Measurements from ENCODE around the gene KRT74.

KRT74 gene

DNA sequence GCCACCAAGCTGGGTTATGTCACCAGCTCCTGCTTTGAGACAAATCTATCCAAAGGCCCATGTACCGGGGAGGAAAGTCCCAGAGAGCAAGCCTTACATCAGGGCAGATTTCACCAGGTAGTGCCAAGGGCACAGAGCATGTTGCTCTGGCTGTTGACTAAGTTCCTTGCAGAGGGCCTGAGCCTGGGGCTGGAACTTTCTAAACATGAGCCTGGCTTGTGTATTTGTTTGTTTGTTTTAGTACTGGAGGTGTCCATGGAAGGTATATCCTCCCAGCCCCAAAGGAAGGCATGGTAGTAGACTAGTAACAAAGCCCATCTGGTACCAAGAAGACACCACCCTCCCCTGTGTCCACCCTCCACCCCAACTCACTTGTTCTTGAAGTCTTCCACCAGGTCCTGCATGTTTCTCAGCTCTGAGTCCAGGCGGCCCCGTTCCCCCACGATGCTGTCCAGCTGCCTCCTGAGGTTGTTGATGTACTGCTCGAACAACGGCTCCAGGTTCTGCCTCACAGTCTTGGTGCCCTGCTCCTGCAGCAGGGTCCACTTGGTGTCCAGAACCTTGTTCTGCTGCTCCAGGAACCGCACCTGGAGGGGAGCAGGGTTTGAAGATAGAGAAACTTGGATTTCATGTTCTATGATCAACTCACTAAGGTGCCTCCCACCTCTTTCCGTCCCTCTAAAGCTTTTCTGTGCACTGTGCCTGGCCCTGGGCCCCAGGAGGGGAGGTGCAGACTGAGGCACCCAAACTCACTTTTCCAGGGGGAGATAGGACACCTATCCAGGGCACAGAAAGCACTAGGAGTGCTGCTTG lies 54.9 kb downstream of the KRT74 start:
- TF ChIP-seq FOXP2 (optimal IDR thresholded peaks at IDR 0.05; ENCODE audit: borderline replicate concordance, extremely low read depth, extremely low read length, insufficient read depth) (no peak), SIN3A (IDR thresholded peaks at IDR 0.05; ENCODE audit: borderline replicate concordance, insufficient read depth, low read length) (no peak), POLR2AphosphoS5 (IDR thresholded peaks at IDR 0.05; ENCODE audit: low read depth, low read length) (no peak), TAF1 (IDR thresholded peaks at IDR 0.05; ENCODE audit: borderline replicate concordance, insufficient read depth, low read length) (no peak)
- TF ChIP-seq, protein P1, sequence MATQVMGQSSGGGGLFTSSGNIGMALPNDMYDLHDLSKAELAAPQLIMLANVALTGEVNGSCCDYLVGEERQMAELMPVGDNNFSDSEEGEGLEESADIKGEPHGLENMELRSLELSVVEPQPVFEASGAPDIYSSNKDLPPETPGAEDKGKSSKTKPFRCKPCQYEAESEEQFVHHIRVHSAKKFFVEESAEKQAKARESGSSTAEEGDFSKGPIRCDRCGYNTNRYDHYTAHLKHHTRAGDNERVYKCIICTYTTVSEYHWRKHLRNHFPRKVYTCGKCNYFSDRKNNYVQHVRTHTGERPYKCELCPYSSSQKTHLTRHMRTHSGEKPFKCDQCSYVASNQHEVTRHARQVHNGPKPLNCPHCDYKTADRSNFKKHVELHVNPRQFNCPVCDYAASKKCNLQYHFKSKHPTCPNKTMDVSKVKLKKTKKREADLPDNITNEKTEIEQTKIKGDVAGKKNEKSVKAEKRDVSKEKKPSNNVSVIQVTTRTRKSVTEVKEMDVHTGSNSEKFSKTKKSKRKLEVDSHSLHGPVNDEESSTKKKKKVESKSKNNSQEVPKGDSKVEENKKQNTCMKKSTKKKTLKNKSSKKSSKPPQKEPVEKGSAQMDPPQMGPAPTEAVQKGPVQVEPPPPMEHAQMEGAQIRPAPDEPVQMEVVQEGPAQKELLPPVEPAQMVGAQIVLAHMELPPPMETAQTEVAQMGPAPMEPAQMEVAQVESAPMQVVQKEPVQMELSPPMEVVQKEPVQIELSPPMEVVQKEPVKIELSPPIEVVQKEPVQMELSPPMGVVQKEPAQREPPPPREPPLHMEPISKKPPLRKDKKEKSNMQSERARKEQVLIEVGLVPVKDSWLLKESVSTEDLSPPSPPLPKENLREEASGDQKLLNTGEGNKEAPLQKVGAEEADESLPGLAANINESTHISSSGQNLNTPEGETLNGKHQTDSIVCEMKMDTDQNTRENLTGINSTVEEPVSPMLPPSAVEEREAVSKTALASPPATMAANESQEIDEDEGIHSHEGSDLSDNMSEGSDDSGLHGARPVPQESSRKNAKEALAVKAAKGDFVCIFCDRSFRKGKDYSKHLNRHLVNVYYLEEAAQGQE (IDR thresholded peaks at IDR 0.05; ENCODE audit: insufficient read depth in 1 of 2, low read depth in 2 of 2, low read length in 2 of 2), result no peak

DNA sequence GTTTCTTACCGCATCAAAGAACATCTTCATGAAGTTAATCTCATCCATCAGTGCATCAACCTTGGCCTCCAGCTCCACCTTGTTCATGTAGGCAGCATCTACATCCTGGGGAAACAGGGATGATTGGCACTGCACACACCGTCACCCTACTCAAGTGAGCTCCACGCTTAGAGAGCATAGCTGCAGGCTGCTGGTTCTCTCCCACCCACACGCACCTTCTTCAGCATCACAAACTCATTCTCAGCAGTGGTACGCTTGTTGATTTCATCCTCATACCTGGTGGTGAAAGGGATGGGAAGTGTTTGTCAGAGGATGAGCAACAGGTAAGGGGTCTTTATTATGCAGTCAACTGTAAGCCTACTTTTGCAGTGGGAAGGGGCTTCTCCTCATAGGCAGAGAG lies 55.8 kb downstream of the KRT74 start:
- TF ChIP-seq SIN3A (IDR thresholded peaks at IDR 0.05; ENCODE audit: borderline replicate concordance, insufficient read depth, low read length) (no peak), POLR2AphosphoS5 (IDR thresholded peaks at IDR 0.05; ENCODE audit: low read depth, low read length) (no peak), FOXP2 (optimal IDR thresholded peaks at IDR 0.05; ENCODE audit: borderline replicate concordance, extremely low read depth, extremely low read length, insufficient read depth) (no peak), TAF1 (IDR thresholded peaks at IDR 0.05; ENCODE audit: borderline replicate concordance, insufficient read depth, low read length) (no peak)
- TF ChIP-seq, protein P1 (IDR thresholded peaks at IDR 0.05; ENCODE audit: insufficient read depth in 1 of 2, low read depth in 2 of 2, low read length in 2 of 2), result no peak

DNA sequence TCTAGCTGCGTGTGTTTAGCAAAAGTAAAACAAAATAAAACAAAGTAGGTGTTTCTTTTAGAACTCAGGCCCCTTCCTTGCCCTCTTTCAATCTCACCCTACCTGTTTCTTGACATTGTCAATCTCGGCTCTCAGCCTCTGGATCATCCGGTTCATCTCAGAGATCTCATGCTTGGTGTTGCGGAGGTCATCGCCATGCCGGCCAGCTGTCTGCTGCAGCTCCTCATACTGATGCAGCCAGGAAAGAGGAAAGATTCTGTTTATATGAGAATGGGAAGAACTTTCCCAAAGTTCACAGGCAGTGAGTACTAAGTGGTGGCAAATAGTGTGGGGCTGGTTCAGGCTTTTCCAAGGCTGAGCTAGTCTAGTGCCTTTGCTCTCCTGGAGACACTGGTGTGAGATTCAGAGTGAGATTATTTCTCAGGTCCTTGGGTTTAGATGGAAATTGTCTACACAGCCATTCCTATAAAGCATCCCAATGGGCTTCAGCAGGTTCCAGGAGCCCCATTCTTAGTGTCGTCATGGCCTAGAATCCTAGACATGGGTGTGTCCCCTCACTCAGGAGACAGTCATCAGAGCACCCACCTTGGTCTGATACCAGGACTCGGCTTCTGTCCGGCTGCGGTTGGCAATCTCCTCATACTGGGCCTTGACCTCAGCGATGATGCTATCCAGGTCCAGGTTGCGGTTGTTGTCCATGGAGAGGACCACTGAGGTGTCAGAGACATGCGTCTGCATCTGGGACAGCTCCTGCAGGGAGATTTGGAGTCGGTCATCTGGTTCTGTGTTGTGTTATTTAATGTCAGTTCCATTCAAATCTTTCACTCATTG lies 56.4 kb downstream of the KRT74 start:
- no peak for TF ChIP-seq FOXP2 (optimal IDR thresholded peaks at IDR 0.05; ENCODE audit: borderline replicate concordance, extremely low read depth, extremely low read length, insufficient read depth)
- no peak for TF ChIP-seq SIN3A (IDR thresholded peaks at IDR 0.05; ENCODE audit: borderline replicate concordance, insufficient read depth, low read length)
- TF ChIP-seq TAF1 (IDR thresholded peaks at IDR 0.05; ENCODE audit: borderline replicate concordance, insufficient read depth, low read length), result no peak
- TF ChIP-seq, protein P1 (IDR thresholded peaks at IDR 0.05; ENCODE audit: insufficient read depth in 1 of 2, low read depth in 2 of 2, low read length in 2 of 2), result no peak

DNA sequence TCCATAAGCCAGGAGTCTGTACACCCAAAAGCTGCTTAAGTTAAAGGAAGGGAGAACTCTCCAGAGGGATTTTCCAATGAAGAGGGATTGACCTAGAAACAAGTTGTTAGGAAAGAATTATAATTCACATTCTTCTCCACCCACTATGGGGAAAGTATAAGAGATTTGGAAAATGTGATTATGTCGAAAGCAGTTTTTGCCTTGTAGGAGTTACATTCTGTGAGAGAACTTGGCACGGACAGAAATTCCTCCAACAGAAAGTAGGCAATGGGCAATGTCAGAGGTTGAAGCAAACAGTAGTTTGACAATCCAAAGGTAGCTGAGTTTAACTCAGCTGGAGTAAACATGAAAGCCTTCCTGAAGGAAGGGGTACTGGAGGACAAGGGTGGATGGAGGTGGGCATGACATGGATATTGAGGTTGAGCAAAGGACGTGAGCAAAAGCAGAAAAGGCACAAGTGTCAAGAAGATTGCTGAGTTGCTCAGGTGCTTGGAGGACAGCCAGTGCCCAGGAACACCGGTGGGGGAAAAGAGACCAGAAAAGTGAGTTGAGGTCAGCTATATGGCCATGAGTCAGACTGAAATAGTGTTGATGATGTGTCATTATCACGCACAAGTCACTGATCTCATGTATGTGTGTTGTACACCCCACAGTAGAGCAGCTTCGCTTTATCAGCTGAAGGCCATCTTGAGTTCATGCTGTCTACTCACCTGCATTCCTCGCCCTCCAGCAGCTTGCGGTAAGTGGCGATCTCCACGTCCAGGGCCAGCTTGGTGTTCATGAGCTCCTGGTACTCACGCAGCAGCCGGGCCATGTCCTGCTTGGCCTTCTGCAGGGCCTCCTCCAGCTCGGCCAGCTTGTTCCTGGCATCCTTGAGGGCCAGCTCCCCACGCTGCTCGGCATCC lies 57.5 kb downstream of the KRT74 start:
- TF ChIP-seq, protein P1 (IDR thresholded peaks at IDR 0.05; ENCODE audit: insufficient read depth in 1 of 2, low read depth in 2 of 2, low read length in 2 of 2), result no peak
- TF ChIP-seq POLR2AphosphoS5 (IDR thresholded peaks at IDR 0.05; ENCODE audit: low read depth, low read length) (no peak), SIN3A (IDR thresholded peaks at IDR 0.05; ENCODE audit: borderline replicate concordance, insufficient read depth, low read length) (no peak), TAF1 (IDR thresholded peaks at IDR 0.05; ENCODE audit: borderline replicate concordance, insufficient read depth, low read length) (no peak), FOXP2 (optimal IDR thresholded peaks at IDR 0.05; ENCODE audit: borderline replicate concordance, extremely low read depth, extremely low read length, insufficient read depth) (no peak)

All from PFSK-1 (cell line).